Adrenal gland (tissue), 5 donors: ENCODE results near the gene FLYWCH1.

Experiments
- CTCF ChIP-seq, 6 experiments: fragments of 450-650 bp in 4 of 6; fragments of 200-600 bp in 2 of 6; sonication (generic) in 1 of 6; IDR thresholded peaks; 1 replicate in 5 of 6; 2 replicates in 1 of 6; pipeline versions ENCODE4 v1.5.1 to v1.8.0; 2016 to 2021; ENCODE audit warnings: antibody characterized with exemption in 6 of 6, mild to moderate bottlenecking in 2 of 6, moderate library complexity in 1 of 6
- POLR2A ChIP-seq, 2 donors: fragments of 450-650 bp; IDR thresholded peaks; one replicate each; pipeline ENCODE4 v1.6.1; 2017; ENCODE audit warnings: antibody characterized with exemption in 2 of 2, mild to moderate bottlenecking in 2 of 2, moderate library complexity in 1 of 2
- donor health status: DM: no; HTN: no; CAD: no.

GRCh38 chr16:2898831-2899563 is 12.7 kb upstream of the FLYWCH1 start:
- TF ChIP-seq CTCF (IDR thresholded peaks at IDR 0.05) (no peak), POLR2A (IDR thresholded peaks at IDR 0.05) (no peak)
